ENCODE results near the gene RSPH4A. TPM values are rescaled to one million over a fixed set of nuclear protein-coding genes. Genes with fewer than 3 reads are reported as not detected.
A peak's percentile ranks its signal among the peaks of the same experiment; 100 is the strongest.
"Not testable (repeated sequence)": the region's sequence is repeated elsewhere in the genome, so short reads cannot be mapped to it uniquely, and the experiment has no call there.

RSPH4A gene
- total RNA-seq, 2 experiments from 2014 or later, result 0.09 to 0.18 TPM

DNA sequence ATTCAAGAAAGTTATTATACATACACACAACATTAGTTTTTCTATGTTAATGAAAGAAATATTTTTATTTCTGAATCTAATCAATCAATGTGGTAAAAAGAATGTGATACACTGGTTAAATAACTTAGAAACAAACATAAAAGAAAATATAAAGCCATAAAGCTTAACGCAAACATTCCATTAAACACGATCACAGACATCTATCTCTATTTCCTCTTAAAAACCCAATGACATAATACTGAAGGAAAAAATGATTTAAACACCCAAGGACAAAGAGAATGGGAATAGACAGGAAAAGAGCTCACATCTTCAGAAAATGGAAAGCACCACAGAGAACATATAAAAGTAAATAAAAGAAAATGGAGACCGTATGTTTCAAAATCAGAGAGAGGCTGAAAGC, 32.9 kb downstream of the RSPH4A start:
- Mint-ChIP-seq H3K4me1 (peaks cover 5% of the 10 kb centered on the region), H3K36me3 (peaks cover 23% of the 10 kb centered on the region), H3K27ac (no peak overlapping the region), H3K9me3 (ENCODE audit: low read depth) (no peaks in the 10 kb centered on the region), H3K4me3 (no peak overlapping the region), H3K27me3 (no peaks in the 10 kb centered on the region)
- ATAC-seq (no peak), DNase-seq (no peak)
- CTCF ChIA-PET, result interaction anchor here (1.2 kb wide), 1 partner anchor 10 kb away, joined by 3 read pairs; no protein-coding TSS in a partner anchor

- Mint-ChIP-seq H3K4me3 (no peak overlapping the region), H3K4me1 (peaks cover 5% of the 10 kb centered on the region), H3K27me3 (no peaks in the 10 kb centered on the region), H3K27ac (no peak overlapping the region), H3K36me3 (peaks cover 23% of the 10 kb centered on the region), H3K9me3 (ENCODE audit: low read depth) (no peaks in the 10 kb centered on the region)
- ATAC-seq (no peak), DNase-seq (no peak)
- CTCF ChIA-PET, result interaction anchor here (1.3 kb wide), 1 partner anchor 38 kb away, joined by 3 read pairs; no protein-coding TSS in a partner anchor
Observed at GRCh38 chr6:116651916-116652315, 35.6 kb downstream of the RSPH4A start.

- Mint-ChIP-seq H3K4me3 (no peak overlapping the region), H3K27ac (no peak overlapping the region), H3K27me3 (no peaks in the 10 kb centered on the region), H3K9me3 (ENCODE audit: low read depth) (no peaks in the 10 kb centered on the region), H3K36me3 (peaks cover 42% of the 10 kb centered on the region), H3K4me1 (peaks cover 44% of the 10 kb centered on the region)
- no peak for ATAC-seq
- CTCF ChIA-PET, result interaction anchor here (0.9 to 1.6 kb wide), 4 partner anchors 11 to 374 kb away, joined by 3 to 7 read pairs (median 4); no protein-coding TSS in a partner anchor
- no peak for DNase-seq
Observed at GRCh38 chr6:116661594-116661993, 45.3 kb downstream of the RSPH4A start.

GRCh38 chr6:116662202-116662601, 45.9 kb downstream of the RSPH4A start:
- no peak for DNase-seq
- H3K9me3 Mint-ChIP-seq (ENCODE audit: low read depth), result no peaks in the 10 kb centered on the region
- H3K4me1 Mint-ChIP-seq, result peaks cover 50% of the 10 kb centered on the region
- H3K4me3 Mint-ChIP-seq, result no peak overlapping the region
- peaks cover 41% of the 10 kb centered on the region for H3K36me3 Mint-ChIP-seq
- H3K27ac Mint-ChIP-seq, result no peak overlapping the region
- CTCF ChIA-PET, result interaction anchor here (0.9 to 1.6 kb wide), 4 partner anchors 10 to 374 kb away, joined by 3 to 7 read pairs (median 4); no protein-coding TSS in a partner anchor
- peak; percentile 48 for ATAC-seq
- no peaks in the 10 kb centered on the region for H3K27me3 Mint-ChIP-seq

- DNase-seq, result no peak
- Mint-ChIP-seq H3K27ac (no peak overlapping the region), H3K9me3 (ENCODE audit: low read depth) (no peaks in the 10 kb centered on the region), H3K27me3 (no peaks in the 10 kb centered on the region), H3K4me3 (no peak overlapping the region), H3K4me1 (peaks cover 54% of the 10 kb centered on the region), H3K36me3 (peaks cover 34% of the 10 kb centered on the region)
- no peak for ATAC-seq
- CTCF ChIA-PET, result no interaction called here
Observed at GRCh38 chr6:116663308-116663707, 47.0 kb downstream of the RSPH4A start.

DNA sequence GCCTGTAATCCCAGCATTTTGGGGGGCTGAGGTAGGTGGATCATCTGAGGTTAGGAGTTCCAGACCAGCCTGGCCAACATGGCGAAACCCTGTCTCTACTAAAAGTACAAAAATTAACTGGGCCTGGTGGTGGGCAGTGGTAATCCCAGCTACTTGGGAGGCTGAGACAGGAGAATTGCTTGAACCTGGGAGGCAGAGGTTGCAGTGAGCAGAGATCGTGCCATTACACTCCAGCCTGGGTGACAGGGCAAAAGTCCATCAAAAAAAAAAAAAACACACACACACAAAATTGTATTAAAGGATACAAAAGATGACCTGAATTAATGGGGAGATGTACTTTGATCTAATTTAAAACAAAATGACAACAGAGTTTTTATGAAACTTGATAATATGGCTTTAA, 47.9 kb downstream of the RSPH4A start:
- H3K27me3 Mint-ChIP-seq; ATAC-seq; H3K9me3 Mint-ChIP-seq (ENCODE audit: low read depth); H3K27ac Mint-ChIP-seq; DNase-seq; H3K4me3 Mint-ChIP-seq: not testable (repeated sequence)
- peaks cover 31% of the 10 kb centered on the region for H3K36me3 Mint-ChIP-seq
- peaks cover 54% of the 10 kb centered on the region for H3K4me1 Mint-ChIP-seq
- CTCF ChIA-PET, result interaction anchor here (1.2 kb wide), 1 partner anchor 17 kb away, joined by 3 read pairs; no protein-coding TSS in a partner anchor

GRCh38 chr6:116665464-116665863, 49.2 kb downstream of the RSPH4A start:
- Mint-ChIP-seq H3K4me1 (peaks cover 48% of the 10 kb centered on the region), H3K27me3 (no peaks in the 10 kb centered on the region), H3K9me3 (ENCODE audit: low read depth) (no peaks in the 10 kb centered on the region), H3K27ac (no peak overlapping the region), H3K36me3 (peaks cover 26% of the 10 kb centered on the region), H3K4me3 (peak overlapping the region; percentile 36)
- CTCF ChIA-PET, result interaction anchor here (1.2 kb wide), 1 partner anchor 16 kb away, joined by 3 read pairs; no protein-coding TSS in a partner anchor
- ATAC-seq (no peak), DNase-seq (no peak)

- ATAC-seq (no peak), DNase-seq (no peak)
- Mint-ChIP-seq H3K27me3 (no peaks in the 10 kb centered on the region), H3K36me3 (peaks cover 20% of the 10 kb centered on the region), H3K27ac (peak overlapping the region; percentile 66), H3K4me1 (peaks cover 41% of the 10 kb centered on the region), H3K4me3 (peak overlapping the region; percentile 54), H3K9me3 (ENCODE audit: low read depth) (no peaks in the 10 kb centered on the region)
- CTCF ChIA-PET, result interaction anchor here (0.9 to 1.0 kb wide), 2 partner anchors 94 to 379 kb away, joined by 3 read pairs; no protein-coding TSS in a partner anchor
Observed at GRCh38 chr6:116666869-116667268, 50.6 kb downstream of the RSPH4A start.

- Mint-ChIP-seq H3K9me3 (ENCODE audit: low read depth) (no peaks in the 10 kb centered on the region), H3K36me3 (peaks cover 15% of the 10 kb centered on the region), H3K4me1 (peaks cover 35% of the 10 kb centered on the region), H3K4me3 (peak overlapping the region; percentile 83), H3K27me3 (no peaks in the 10 kb centered on the region), H3K27ac (peak overlapping the region; percentile 94)
- DNase-seq (no peak), ATAC-seq (no peak)
- CTCF ChIA-PET, result interaction anchor here (1.0 to 1.7 kb wide), 3 partner anchors 13 to 380 kb away, joined by 3 to 10 read pairs (median 3); partner anchors contain the start of genes KPNA5 and RWDD1
Observed at GRCh38 chr6:116667623-116668022, 51.3 kb downstream of the RSPH4A start.

DNA sequence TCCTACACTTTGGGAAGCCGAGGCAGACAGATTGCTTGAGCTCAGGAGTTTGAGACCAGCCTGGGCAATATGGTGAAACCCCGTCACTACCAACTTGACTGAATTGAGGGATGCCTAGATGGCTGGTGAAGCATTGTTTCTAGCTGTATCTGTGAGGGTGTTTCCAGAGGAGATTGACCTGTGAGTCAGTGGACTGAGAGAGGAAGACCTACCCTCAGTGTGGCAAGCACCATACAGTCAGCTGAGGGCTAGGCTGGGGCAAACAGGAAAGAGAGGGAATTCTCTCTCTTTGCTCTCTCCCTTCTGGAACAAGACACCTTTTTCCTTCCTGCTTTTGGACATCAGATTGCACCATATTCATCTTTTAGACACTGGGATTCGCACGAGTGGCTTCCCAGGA, 56.0 kb downstream of the RSPH4A start:
- H3K4me3 Mint-ChIP-seq, result no peak overlapping the region

DNA sequence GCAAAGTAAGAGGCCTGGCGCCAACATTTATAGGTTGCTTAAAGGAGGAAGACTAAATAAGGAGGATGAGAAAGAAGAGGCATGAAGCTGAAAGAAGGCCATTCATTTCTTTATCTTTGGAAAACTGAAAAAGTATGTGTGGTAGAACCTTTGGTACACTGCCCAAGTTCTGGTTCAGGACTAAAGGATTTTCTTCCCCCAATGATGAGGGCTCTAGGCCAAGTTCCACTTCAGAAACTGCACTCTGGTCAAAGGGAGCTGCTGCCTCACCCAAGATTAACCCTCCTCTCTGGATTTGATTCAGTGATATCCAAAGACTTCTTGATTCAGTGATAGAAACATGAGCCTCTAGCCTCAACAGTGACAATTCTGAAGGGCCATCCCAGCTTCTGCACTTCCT, 59.7 kb downstream of the RSPH4A start:
- Mint-ChIP-seq H3K4me3 (no peak overlapping the region), H3K27me3 (no peaks in the 10 kb centered on the region), H3K4me1 (peaks cover 9% of the 10 kb centered on the region), H3K36me3 (no peaks in the 10 kb centered on the region), H3K9me3 (ENCODE audit: low read depth) (no peaks in the 10 kb centered on the region), H3K27ac (no peak overlapping the region)
- DNase-seq (no peak), ATAC-seq (no peak)
- CTCF ChIA-PET, result no interaction called here

More for the DNA sequence above, 56.0 kb downstream of the RSPH4A start:
- no peaks in the 10 kb centered on the region for H3K36me3 Mint-ChIP-seq
- ATAC-seq (no peak), DNase-seq (no peak)
- CTCF ChIA-PET, result interaction anchor here (1.0 kb wide), 1 partner anchor 10 kb away, joined by 3 read pairs; no protein-coding TSS in a partner anchor
- no peak overlapping the region for H3K27ac Mint-ChIP-seq
- H3K9me3 Mint-ChIP-seq (ENCODE audit: low read depth), result no peaks in the 10 kb centered on the region
- H3K27me3 Mint-ChIP-seq, result no peaks in the 10 kb centered on the region
- H3K4me1 Mint-ChIP-seq, result peaks cover 3% of the 10 kb centered on the region

GRCh38 chr6:116680880-116681672, 64.8 kb downstream of the RSPH4A start, which contains the start of gene KPNA5:
Gene KPNA5, plus strand, starts transcription at chr6:116681211. Its CDS starts 124 bp downstream, at chr6:116681335.
- peak; percentile 95 for DNase-seq
- CTCF ChIA-PET, result interaction anchor here (0.6 to 2.4 kb wide), 2 partner anchors 13 to 16 kb away, joined by 3 to 10 read pairs; partner anchors contain the start of gene ZUP1
- ATAC-seq, result peak; percentile 95
- Mint-ChIP-seq H3K4me1 (peaks cover 20% of the 10 kb centered on the region), H3K4me3 (peak within 1 kb of the TSS; percentile 89), H3K27ac (peak within 1 kb of the TSS; percentile 98), H3K9me3 (ENCODE audit: low read depth) (no peaks in the 10 kb centered on the region), H3K36me3 (peaks cover 18% of the 10 kb centered on the region), H3K27me3 (no peaks in the 10 kb centered on the region)

DNA sequence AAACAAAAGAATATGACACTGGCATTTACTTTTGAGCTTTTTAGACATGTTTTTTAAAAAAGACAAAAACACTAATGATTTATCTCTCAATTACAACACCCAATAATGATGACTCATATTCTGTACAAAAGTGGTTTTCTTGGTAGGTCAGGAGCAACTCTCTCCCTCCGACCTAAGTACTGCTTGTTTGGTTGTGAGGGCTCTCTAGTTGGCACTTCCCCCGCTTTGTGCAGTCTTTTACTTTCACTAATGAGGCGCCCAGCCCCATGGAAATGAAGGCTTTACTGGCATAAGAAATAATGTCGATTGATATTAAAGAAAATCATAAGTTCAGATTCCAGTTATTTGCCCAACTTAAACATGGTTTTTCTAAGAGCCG, 66.0 kb downstream of the RSPH4A start:
- H3K4me3 Mint-ChIP-seq, result peak overlapping the region; percentile 89
- peaks cover 21% of the 10 kb centered on the region for H3K36me3 Mint-ChIP-seq
- DNase-seq, result peak; percentile 73
- peak; percentile 22 for ATAC-seq
- H3K27me3 Mint-ChIP-seq, result no peaks in the 10 kb centered on the region
- peaks cover 20% of the 10 kb centered on the region for H3K4me1 Mint-ChIP-seq
- H3K9me3 Mint-ChIP-seq (ENCODE audit: low read depth), result no peaks in the 10 kb centered on the region
- peak overlapping the region; percentile 81 for H3K27ac Mint-ChIP-seq
- CTCF ChIA-PET, result interaction anchor here (2.4 kb wide), 1 partner anchor 14 kb away, joined by 10 read pairs; the partner anchor contains the start of gene ZUP1
